CD4-positive, alpha-beta T cell treated with Interleukin-12 subunit alpha and Interleukin-12 subunit beta, for 1 hour (primary cell): ENCODE data around the gene TCERG1.

Experiments
- DNase-seq: peaks from one replicate; pipeline ENCODE4 v3.0.0-alpha.2; 2020

The TCERG1 gene

DNA sequence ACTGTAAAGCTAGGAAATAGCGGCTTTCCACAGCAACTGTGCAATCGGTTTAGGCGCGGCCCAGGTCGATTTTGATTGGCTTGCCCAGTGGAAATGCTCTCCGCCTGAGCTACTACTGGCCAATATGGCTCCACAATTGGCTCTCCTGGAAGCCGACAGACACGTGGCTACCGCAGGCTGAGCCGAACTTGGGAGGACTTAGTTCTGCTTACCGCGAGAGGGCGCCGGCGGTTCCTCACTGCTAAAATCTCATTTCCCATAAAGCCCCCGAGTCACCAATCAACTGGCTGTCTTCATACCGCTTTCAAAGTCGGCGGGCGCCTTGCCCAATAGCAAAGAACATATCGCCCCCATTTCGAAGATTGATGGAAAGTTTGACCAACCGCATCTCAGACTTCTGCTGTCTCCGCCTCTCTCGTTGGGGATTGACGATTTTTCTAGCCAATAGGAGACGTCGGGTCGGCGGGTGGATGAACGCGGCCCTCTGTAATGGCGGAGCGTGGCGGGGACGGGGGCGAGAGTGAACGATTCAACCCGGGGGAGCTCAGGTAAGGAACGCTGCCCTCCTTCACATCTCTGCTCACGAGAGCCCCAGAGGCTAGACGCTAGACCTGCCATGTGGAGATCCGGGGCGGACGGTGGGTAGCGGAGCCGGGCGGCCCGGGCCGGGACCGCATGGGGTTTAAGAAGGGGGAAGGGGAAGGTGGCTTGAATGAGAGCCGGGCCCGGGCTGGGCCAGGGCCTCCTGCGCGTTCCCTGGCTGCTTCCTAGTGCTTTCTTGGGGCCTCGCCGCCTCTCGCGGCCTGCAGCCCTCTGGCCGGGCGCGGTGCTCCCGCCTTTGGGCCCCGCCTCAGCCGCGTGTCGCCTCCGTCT is at the start of gene TCERG1:
Gene TCERG1 (plus strand): TSS at position 473 of the 873 bp plus-strand sequence. CDS start 17 bp downstream, at position 490.
- DNase-seq: peak; percentile 99

DNA sequence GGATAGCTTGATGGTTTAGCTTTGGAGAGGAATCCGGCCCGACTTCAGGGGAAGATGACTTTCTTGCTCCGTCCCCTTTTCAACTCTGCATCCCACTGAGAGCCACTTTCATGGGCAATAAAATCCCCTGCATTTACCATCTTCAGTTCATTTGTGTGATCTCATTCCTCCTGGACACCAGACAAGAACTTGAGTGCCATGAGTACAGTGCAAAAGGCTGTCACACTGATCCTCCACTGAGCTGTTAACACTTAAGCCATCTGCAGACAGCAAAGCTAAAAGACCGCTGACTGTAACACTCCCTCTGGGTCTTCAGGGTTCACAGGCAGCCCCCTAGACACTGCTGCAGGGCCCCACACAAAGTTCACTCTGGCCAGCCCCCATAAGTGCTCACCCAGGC is 48.3 kb upstream of the TCERG1 start:
- DNase-seq: no peak

DNA sequence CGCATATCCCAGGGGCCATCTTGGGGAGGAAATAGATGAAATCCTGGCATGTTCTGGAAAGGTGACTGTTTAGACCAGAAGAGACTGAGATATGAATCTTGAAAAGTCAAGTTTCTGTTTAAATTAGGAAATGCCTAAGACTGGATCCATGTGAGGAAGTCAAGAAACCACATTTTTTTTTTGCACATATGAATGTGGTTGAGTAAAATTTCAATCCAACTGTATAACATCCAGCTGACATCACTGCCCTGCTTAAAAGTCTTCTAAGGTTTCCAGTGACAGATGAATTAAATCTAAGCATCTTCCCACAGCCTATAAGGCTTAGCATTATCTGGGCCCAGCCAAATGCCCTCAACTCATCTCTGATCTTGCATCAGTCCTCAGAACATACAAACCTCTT is 47.7 kb upstream of the TCERG1 start:
- DNase-seq: no peak

DNA sequence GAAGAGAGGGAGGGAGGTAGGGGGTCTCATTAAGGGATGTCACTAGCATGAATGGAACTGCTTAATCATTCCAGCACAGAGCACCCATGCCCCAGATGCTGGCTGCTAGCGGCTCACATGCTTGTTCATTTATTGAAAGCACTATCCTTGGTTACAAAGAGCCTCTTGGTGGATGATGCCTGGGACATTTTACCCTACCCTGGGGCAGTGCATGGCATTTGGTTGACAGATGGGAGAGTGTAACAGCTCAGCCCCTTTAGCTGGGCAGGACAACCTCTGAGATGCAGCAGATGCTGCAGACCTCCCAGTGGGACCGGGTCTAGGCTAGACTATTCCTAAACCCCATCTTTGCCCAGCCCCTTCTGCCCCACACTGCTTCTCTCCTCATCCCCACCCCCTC is 46.9 kb upstream of the TCERG1 start:
- no peak for DNase-seq

DNA sequence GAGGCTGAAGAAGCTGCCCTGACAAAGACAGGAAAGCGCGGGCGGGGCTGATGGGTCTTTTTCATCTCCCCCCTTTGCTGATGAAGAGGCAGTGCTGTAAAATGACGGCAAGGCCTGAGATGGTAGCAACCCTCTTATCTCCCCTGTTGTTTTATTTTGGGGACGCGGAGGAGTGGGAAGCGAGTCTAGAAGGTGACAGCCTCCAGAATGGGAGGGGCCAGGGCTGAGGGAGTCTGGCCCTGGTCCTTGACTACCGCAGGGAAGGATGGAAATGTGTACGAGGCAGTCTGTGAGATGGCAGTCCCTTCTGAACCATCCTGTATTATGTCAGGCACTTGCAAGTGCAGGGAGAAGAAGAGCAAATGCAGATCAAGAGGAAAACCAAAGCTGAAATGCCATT is 46.1 kb upstream of the TCERG1 start:
- DNase-seq: no peak

DNA sequence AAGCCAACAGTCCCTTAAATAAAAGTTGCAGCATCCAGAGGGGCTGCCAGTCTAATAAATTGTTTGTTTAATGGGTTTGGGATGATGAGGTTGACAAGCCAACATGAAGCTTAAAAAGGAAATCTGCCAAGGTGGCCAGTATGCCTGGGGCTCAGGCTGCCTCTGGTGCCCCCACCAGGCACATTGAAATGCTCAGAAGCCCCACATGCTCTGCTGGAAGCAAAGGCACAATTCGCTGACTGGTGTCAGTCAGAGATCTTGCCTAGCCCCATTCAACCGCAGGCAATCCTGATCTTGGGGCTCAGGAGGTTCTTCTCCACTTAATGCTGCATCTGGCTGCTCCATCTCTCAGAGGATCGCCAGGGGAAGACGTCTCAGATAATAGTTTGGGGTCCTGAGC is 44.2 kb upstream of the TCERG1 start:
- no peak for DNase-seq

DNA sequence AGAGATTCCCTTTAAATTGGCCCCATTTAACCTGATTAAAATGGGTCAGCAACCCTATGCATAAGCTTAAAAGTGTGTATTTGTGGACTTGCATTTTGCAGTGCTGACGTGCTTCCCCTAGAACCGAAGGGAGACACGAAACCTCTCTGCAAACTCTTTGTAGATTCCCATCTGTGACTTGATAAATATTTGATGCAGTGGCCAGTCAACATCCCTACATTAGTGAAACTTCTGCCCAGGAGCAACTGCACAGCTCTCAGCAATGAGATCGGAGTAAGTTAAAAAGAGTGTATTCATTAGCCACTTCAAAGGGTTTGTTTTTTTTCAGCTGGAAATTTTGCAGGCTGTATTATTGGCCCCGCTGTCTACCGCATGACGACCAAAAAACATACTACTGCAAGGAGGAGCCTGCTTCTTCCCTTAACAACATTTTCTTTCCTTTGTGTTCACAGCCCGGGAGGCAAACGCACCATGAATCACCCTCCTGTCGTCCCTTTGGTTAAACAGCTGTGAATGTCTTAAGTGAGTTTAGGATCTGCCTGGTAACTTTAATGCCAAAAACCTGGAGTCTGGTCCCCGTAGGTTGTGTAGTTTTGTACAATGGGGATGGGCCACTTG is 38.0 kb upstream of the TCERG1 start:
- DNase-seq: no peak

DNA sequence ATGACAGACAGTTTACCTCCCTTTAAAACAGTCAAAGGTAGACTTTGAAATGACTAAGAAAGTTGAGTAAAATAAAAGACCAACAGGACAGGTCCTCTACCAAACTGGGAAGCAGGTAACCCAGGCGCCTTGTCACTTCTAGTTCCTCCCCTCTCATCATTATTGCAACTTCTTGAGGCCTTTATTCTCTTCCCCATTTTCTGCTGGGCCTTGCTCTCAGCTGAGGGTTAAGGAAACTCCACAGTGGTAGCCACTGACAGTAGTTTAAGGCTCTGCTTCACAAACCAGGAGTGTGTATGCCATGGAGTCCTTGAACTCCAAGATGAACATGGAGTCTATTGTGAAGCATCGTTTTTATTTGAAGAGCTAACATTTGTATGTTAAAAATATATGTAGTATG is 36.9 kb upstream of the TCERG1 start:
- no peak for DNase-seq

DNA sequence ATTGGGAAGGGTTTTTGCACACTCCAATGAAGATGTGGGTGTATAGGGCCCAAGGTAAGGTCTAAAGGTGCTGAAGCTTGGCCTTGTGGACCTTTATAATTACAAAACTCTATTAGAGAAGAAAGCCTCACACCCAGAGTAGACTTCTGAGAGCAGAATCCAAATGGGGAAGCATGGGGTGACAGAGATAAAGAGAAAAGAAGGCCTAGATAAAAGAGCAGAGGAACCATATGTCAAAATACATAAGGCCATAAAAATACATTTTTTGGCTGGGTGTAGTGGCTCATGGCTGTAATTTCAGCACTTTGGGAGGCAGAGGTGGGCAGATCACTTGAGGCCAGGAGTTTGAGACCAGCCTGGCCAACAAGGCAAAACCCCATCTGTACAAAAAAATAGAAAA is 27.4 kb upstream of the TCERG1 start:
- no peak for DNase-seq

DNA sequence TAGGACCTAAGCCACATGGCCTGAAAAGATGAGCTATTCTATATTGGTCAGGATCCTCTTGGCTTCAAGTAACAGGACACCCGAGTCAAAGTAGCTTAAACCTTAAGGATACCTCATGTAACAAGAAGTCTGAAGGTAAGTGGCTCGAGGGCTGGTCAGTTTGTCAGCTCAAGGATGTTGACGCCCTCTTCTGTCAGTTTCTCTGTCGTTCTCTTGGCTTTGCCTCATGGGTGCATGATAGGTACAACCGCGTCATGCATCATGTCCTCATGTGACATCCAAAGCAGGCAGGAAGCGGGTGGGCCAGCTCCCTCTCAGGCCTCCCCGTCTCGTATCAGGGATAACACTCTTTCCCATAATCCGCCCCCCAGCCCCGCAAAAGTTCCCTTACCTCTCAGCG is 22.1 kb upstream of the TCERG1 start:
- DNase-seq: no peak

DNA sequence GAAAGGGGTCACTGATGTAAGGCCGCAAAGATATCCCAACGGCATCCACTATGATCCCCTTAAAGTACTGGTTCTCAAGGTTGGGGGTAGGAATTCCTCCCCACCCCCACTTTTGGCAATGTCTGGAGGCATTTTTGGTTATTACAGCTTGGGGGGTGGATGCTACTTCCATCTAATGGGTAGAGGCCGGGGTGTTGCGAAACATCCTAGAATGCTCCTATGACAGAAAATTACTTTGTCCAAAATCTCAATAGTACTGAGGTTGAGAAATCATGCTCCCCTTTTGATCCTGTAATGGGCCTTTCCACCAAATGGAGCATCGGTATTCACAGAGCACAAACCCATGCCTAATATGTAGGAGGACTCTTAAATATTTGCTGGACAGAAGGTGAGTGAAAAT is 20.8 kb upstream of the TCERG1 start:
- DNase-seq: no peak

DNA sequence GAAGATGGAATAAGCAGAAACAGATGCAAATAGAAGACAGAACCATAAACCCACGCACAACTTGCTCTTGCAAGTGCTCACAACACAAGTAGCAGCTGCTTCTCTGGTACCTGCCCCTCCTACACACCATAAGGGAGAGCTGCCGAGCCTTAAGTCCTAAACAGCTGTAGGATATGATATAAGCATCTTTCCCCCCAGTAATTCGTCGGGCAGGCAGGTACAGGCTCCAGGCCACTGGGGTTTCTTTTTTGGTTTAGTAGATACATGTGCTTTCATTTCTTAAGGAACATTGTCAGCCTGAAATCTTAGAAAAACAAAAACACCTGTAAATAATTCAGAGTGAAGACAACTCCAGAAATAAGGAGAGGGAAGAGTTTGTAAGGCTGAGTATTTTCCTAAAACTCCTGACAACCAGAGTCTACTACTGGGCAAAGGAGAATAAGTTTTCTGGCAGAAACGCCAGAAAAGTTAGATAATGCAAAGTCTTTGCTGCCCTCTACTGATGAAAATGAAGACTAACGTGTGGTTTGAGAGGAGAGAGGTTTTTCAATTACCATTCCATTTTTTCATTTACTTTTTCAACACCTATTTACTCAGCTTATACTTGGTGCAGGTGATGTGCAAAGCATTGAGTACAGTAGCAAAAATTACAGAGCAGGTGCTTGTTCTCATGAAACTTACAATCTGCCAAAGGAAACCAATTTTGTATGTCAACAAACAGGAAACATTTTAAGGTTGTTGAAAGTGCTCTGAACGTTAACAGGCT is 20.1 kb upstream of the TCERG1 start:
- DNase-seq: peak; percentile 43

DNA sequence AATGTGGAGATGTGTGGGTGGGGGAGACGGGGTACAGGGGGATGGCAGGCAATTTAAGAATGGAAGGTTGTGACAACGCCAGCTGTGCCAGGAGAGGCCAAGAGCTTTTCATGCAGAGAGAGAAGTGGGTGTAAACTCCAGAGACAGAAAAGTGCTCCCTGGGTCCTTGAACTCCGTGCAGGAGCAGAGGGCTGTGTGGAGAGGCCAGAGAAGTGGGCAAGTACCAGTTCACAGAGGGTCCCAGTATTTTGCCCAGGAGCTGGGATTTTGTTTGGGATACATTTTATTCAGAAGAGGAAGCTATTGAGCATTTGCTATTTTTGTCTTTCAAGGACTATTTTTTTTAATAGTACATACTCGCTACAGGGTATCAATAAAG is 19.5 kb upstream of the TCERG1 start:
- DNase-seq: no peak

DNA sequence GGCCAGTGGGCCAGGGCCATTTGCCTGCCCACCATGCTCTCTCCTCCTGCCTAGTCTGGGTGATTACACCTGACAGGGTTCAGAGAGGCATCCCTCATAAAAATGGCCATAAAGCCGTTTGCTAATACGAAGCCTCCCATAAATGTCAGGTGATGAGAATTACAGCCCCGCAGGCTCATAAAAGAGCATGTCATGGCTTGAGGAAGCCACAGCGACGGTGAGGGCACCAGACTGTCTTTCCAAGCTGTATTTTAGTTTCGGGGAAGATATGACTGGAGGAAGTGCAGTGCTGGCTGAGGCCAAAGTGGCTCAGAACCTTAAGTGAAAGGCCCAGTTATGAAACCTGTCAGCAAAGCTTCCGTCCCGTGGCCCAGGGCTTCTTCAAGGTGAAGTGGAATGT is 18.5 kb upstream of the TCERG1 start:
- no peak for DNase-seq

DNA sequence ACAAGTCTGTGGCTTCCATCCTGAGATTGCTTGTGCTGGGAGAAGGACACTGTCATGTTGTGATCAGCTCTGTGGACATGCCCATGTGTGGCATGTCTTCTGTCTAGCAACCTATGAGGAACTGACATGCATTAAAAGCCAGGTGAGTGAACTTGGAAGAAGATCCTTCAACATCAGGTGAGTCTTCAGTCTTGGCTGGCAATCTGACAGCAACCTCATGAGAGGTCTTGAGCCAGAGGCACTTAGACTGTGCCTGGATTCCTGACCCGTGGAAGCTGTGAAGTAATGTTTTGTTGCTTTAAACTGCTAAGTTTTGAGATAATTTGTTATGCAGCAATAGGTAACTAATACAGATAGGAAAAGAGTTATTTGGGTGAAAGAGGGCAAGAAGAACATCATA is 6.8 kb upstream of the TCERG1 start:
- DNase-seq: no peak

DNA sequence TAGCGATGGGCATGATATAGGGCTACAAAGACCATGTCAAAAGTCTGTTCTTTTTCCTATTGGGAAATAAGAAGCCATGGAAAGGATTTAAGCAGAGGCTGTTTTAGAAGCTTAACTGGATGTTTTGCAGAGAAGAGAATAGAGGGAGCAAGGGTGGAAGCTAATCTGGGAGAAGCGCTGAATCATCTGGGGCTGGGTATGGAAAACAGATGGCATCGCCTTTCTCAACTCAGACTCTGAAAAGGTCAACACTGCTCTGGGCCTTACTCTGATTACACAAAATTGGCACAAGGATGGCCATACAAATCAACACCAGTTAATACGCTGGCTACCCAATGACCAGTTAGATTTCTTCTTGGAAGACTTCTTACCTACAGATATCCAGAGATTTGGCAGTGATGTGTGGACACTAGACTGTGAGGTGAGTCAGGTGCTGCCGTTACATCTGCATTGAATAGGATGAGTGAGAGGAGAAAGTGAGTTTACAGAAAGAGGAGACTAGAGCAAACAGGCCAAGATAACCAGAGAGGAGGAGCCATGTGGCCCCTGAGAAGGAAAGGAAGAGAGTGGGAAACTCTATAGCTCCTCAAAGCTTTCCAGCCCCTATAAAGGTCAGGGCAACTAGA is 6.2 kb upstream of the TCERG1 start:
- no peak for DNase-seq

DNA sequence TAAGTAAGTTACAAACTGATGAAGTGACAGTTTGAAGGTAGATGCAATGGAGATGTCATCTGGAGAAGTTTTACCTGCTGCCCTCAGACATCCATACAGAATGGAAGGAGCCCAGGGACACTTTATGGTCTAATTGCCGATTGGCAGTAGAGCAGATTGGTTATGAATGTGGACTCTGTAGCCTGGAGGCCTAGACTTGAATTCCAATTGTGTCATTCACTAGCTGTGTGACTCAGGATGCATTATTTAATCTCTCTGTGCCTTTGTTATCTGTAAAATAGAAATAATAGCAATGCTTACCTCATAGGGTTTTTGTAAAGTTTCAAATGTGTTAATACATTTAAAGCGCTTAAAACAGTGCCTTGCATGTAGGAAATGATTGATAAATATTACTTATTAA is 5.2 kb upstream of the TCERG1 start:
- DNase-seq: no peak

DNA sequence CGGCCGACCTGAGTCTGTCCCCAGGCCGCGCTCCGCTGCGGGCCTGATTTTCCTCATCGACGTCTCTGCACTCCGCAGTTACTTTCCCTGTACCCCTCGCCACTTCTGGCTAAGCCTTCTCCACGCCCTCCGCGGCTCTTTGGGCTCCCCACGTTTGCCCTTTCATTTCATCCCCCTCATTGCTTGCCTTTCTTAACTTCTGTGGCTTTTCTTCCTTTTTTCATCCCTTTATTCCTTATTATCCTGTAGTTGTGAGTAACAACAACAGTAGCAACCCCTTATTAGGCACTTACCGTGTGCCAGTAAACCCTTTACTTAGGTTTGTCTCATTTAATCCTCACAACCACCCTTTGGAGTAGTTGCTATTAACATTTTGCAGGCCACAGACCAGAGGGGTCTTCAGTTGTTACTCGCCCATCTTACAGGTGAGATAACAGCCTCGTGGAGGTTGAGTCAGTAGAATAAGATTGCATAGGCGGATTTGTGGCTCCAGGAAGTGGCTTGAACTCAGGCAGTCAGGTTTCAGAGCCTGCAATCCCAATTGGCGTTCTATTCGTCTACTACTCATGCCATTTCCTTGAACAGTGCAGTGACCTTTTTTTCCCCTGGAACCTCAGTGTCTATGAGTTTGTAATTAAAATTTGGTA is 724 bp downstream of the TCERG1 start:
- peak; percentile 13 for DNase-seq

DNA sequence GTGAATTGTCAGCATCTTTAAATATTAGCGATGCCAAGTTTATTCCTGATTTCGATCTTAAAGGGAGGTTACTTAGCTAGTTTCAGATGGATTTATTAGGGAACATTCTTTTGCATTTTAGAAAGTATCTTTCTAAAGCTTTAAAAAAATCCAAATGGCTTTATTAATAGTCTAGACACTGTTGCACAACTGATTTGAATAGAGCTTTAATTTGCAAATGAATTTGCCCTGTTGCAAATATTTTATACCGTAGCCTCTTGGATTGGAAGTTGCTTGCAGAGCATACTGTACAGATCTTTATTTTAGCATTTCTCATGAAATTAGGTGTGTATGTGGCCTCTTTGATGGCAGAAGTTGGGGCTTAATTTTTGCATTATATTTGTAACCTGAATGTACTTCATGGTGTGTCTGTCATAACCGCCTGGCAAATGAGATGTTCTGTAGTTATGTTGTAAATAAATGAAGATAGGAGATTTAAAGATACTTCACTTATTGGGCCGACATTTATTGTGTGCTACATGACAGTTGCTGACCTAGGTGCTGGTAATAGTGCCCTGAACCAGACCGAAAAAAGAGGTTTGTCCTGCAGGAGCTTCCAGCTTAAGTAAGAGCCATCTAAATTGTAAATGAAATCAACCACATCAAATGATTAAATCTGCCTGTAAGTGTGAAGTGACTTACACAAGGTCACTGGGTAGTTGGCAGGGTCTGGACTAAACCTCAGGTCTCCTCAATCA is 1.8 kb downstream of the TCERG1 start:
- DNase-seq: no peak

DNA sequence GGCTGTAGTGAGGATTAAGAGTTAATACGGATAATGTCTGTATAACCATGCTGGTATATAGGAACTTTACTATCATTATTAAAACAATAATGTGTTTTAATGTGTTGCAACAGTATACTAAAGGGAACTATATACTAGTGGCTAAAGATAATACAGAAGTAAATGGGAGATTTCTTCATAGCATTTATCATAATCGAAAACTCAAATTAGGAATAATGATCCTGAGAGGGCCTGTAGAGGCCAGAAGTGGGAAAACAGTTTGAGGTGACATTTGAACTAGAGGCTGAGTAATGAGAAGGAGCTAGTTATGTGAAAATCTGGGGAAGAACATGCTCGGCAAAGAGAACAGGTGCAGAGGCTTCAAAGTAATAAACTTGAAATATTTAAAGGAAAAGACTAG is 2.9 kb downstream of the TCERG1 start:
- no peak for DNase-seq

DNA sequence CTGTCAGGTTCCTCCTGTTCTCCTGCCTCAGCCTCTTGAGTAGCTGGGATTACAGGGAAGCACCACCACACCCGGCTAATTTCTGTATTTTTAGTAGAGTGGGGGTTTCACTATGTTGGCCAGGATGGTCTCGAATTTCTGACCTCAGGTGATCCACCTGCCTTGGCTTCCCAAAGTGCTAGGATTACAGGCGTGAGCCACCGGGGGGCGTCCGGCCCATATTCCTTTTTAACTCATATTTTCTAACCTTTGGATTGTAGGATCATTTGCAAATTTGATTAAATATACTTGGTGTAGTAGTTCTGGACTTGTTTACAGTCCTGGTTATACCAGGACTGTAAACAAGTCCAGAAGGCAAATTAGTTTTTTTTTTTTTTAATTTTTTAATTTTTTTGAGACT is 4.3 kb downstream of the TCERG1 start:
- DNase-seq: no peak

DNA sequence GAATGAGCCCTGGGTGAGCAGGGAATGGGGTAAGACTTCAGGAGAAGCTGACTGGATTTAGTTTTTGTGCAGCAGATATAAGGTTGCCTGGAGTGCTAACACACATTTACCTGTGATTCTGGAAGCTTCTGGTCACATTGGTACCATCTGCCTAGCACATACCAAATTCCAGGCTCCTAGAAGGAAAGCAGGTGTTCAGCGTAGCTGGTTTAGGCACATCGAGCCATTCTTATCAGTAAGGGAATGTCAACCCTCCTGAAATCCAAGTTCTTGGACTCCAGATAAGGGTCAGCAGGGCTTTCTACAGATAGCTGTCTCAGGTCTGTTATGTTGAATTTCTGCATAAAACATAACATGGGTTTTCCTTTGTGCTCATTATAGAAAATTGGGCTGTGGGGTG is 10.3 kb downstream of the TCERG1 start:
- no peak for DNase-seq
